ENCODE measurements around the gene OTOA. TPM values are rescaled to one million over a fixed set of nuclear protein-coding genes. Genes with fewer than 3 reads are reported as not detected.
"Not testable (repeated sequence)": the region's sequence is repeated elsewhere in the genome, so short reads cannot be mapped to it uniquely, and the experiment has no call there.

OTOA gene
- total RNA-seq (2014; rRNA removed; shearing (Covaris generic)): not detected in 2 replicates

- Histone ChIP-seq H3K9me3 (replicated peaks) (no peaks in the 10 kb centered on the region), H3K4me3 (no peak within 1 kb of the TSS)
- no peak for DNase-seq (ENCODE audit: low read depth in 1 of 2, low spot score in 2 of 2)
Measured at GRCh38 chr16:21663889-21664647, at the start of gene OTOA. Gene OTOA, plus strand, starts transcription at chr16:21663968. Its CDS starts 14,547 bp downstream, at chr16:21678515.

DNA sequence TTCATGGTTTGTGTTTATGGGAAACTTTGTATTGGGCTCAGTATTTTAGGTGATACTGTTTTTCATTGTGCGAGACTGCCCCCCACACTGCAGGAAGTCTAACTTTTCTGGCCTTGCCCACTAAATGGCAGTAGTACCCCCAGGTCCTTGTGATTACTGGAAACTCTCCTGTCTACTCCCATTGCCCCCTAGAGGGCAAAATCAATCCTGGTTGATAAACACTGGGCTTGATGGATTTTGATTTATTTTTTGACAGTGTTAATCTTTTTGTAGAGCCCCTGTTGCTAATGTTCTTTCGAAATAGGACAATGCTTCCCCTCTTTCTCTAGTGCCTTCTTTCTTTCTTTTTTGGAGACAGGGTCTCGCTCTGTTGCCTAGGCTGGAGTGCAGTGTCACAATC is 48.9 kb upstream of the OTOA start:
- Histone ChIP-seq H3K9me3 (replicated peaks) (no peaks in the 10 kb centered on the region), H3K36me3 (peaks cover 4% of the 10 kb centered on the region; the same call in 1 of the 2 replicates), H3K27me3 (replicated peaks) (no peaks in the 10 kb centered on the region), H3K4me1 (replicated peaks) (no peaks in the 10 kb centered on the region), H3K27ac (no peak overlapping the region), H3K4me3 (no peak overlapping the region)
- no peak for DNase-seq (ENCODE audit: low read depth in 1 of 2, low spot score in 2 of 2)

More at GRCh38 chr16:21663889-21664647, at the start of gene OTOA:
- Histone ChIP-seq H3K27ac (no peak within 1 kb of the TSS), H3K4me1 (replicated peaks) (no peaks in the 10 kb centered on the region), H3K36me3 (no peaks in the 10 kb centered on the region), H3K27me3 (replicated peaks) (peaks cover 21% of the 10 kb centered on the region)

GRCh38 chr16:21617607-21618006 is 46.2 kb upstream of the OTOA start:
- Histone ChIP-seq H3K4me3 (no peak overlapping the region), H3K9me3 (replicated peaks) (no peaks in the 10 kb centered on the region), H3K4me1 (replicated peaks) (peaks cover 6% of the 10 kb centered on the region), H3K27me3 (replicated peaks) (no peaks in the 10 kb centered on the region), H3K36me3 (peaks cover 12% of the 10 kb centered on the region), H3K27ac (no peak overlapping the region)
- no peak for DNase-seq (ENCODE audit: low read depth in 1 of 2, low spot score in 2 of 2)

- Histone ChIP-seq H3K4me1 (replicated peaks) (peaks cover 6% of the 10 kb centered on the region), H3K4me3 (no peak overlapping the region), H3K9me3 (replicated peaks) (no peaks in the 10 kb centered on the region), H3K27me3 (replicated peaks) (no peaks in the 10 kb centered on the region), H3K36me3 (peaks cover 12% of the 10 kb centered on the region), H3K27ac (no peak overlapping the region)
- DNase-seq (ENCODE audit: low read depth in 1 of 2, low spot score in 2 of 2): no peak
Measured at GRCh38 chr16:21618281-21618680, 45.5 kb upstream of the OTOA start.

- Histone ChIP-seq H3K36me3 (peaks cover 14% of the 10 kb centered on the region), H3K27me3 (replicated peaks) (no peaks in the 10 kb centered on the region), H3K4me3 (no peak overlapping the region), H3K27ac (no peak overlapping the region), H3K4me1 (replicated peaks) (peaks cover 6% of the 10 kb centered on the region), H3K9me3 (replicated peaks) (no peaks in the 10 kb centered on the region)
- DNase-seq (ENCODE audit: low read depth in 1 of 2, low spot score in 2 of 2): no peak
Measured at GRCh38 chr16:21619765-21620425, 43.9 kb upstream of the OTOA start.

DNA sequence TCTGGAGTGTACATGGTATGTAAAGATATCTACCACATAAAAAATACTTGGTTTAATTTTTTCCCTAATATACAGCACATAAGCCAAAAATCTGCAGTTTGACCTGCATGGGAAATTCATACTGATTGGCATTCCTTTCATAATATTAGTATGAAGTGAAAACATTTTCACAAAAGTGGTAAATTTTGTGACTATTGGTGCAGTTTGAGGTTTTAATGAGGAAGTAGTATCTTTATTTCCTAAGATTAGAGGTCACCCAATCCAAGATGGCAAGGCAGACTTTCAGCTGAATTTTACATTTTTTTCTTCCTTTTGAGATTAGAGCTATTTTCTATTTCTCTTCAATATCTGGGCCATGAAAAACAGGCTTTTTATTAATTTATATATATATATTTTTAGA is 43.2 kb upstream of the OTOA start:
- Histone ChIP-seq H3K4me1 (replicated peaks) (peaks cover 6% of the 10 kb centered on the region), H3K27ac (no peak overlapping the region), H3K9me3 (replicated peaks) (no peaks in the 10 kb centered on the region), H3K4me3 (no peak overlapping the region), H3K27me3 (replicated peaks) (no peaks in the 10 kb centered on the region), H3K36me3 (peaks cover 20% of the 10 kb centered on the region)
- no peak for DNase-seq (ENCODE audit: low read depth in 1 of 2, low spot score in 2 of 2)

DNA sequence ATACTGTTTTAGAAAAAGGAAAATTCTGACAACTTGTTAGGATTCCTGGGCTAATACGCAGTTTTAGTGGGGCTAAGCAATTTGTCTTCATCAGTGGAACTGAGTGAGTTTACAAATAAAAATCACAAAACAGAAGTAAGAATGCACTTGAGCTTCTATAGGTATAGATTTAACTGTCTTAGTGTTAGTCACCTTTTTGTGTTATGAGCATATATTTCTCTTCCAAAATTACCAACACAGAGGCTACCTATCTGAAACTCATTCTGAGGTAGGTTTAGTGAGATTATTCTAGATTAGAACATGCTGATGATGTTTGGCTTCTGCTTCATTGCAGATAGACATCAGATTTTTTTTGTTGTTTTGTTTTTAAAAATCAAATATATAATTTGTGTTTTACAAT is 41.2 kb upstream of the OTOA start:
- no peak for DNase-seq (ENCODE audit: low read depth in 1 of 2, low spot score in 2 of 2)
- Histone ChIP-seq H3K4me1 (replicated peaks) (peaks cover 13% of the 10 kb centered on the region), H3K9me3 (replicated peaks) (no peaks in the 10 kb centered on the region), H3K4me3 (no peak overlapping the region), H3K36me3 (peaks cover 26% of the 10 kb centered on the region), H3K27ac (no peak overlapping the region), H3K27me3 (replicated peaks) (no peaks in the 10 kb centered on the region)

DNA sequence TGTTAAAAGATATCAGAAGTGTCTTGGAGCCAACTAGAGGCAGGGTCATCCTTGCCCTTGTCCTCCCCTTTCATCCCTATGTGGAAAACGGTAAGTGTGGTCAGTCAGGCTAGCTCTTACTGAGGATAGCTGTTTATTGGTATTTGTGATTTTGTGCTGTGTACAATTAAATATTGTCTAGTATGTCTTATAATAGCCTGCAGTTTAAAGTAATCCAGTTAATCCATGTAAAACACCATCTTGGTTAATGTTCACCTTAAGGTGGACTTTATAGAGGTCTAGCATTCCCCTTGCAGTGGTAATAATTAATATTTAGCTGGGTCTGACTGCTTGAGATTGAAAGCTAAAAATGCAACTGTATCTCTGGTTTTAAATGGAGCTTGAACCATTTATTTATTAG is 38.7 kb upstream of the OTOA start:
- Histone ChIP-seq H3K27me3 (replicated peaks) (no peaks in the 10 kb centered on the region), H3K4me1 (replicated peaks) (peaks cover 13% of the 10 kb centered on the region), H3K36me3 (peaks cover 44% of the 10 kb centered on the region), H3K4me3 (no peak overlapping the region), H3K27ac (no peak overlapping the region), H3K9me3 (replicated peaks) (no peaks in the 10 kb centered on the region)
- DNase-seq (ENCODE audit: low read depth in 1 of 2, low spot score in 2 of 2): no peak

- peak in 1 of 2 experiments; percentile 19 for DNase-seq (ENCODE audit: low read depth in 1 of 2, low spot score in 2 of 2)
- peaks cover 40% of the 10 kb centered on the region for H3K36me3 ChIP-seq
- H3K9me3 ChIP-seq (replicated peaks): no peaks in the 10 kb centered on the region
- peaks cover 7% of the 10 kb centered on the region; the same call in 1 of the 2 replicates for H3K4me1 ChIP-seq (replicated peaks)
- H3K27ac ChIP-seq: 0 out of 2 replicates have a peak overlapping the region, but pooled peaks have one; percentile 3
- H3K4me3 ChIP-seq: no peak overlapping the region
- H3K27me3 ChIP-seq (replicated peaks): no peaks in the 10 kb centered on the region
Measured at GRCh38 chr16:21626659-21627277, 37.0 kb upstream of the OTOA start.

- Histone ChIP-seq H3K9me3 (replicated peaks) (no peaks in the 10 kb centered on the region), H3K4me3 (no peak overlapping the region), H3K27ac (no peak overlapping the region), H3K36me3 (peaks cover 40% of the 10 kb centered on the region), H3K4me1 (replicated peaks) (peaks cover 7% of the 10 kb centered on the region; the same call in 1 of the 2 replicates), H3K27me3 (replicated peaks) (no peaks in the 10 kb centered on the region)
- DNase-seq (ENCODE audit: low read depth in 1 of 2, low spot score in 2 of 2): no peak
Measured at GRCh38 chr16:21628121-21628726, 35.5 kb upstream of the OTOA start.

- peaks cover 7% of the 10 kb centered on the region; the same call in 1 of the 2 replicates for H3K4me1 ChIP-seq (replicated peaks)
- no peaks in the 10 kb centered on the region for H3K27me3 ChIP-seq (replicated peaks)
- no peaks in the 10 kb centered on the region for H3K9me3 ChIP-seq (replicated peaks)
- peaks cover 40% of the 10 kb centered on the region for H3K36me3 ChIP-seq
- no peak overlapping the region for H3K4me3 ChIP-seq
- H3K27ac ChIP-seq: no peak overlapping the region
- no peak for DNase-seq (ENCODE audit: low read depth in 1 of 2, low spot score in 2 of 2)
Measured at GRCh38 chr16:21628772-21629171, 35.0 kb upstream of the OTOA start.

- H3K27ac ChIP-seq; DNase-seq (ENCODE audit: low read depth in 1 of 2, low spot score in 2 of 2); H3K4me3 ChIP-seq; H3K27me3 ChIP-seq (replicated peaks); H3K4me1 ChIP-seq (replicated peaks); H3K9me3 ChIP-seq (replicated peaks): not testable (repeated sequence)
- peaks cover 39% of the 10 kb centered on the region for H3K36me3 ChIP-seq
Measured at GRCh38 chr16:21629616-21630539, 33.9 kb upstream of the OTOA start.

DNA sequence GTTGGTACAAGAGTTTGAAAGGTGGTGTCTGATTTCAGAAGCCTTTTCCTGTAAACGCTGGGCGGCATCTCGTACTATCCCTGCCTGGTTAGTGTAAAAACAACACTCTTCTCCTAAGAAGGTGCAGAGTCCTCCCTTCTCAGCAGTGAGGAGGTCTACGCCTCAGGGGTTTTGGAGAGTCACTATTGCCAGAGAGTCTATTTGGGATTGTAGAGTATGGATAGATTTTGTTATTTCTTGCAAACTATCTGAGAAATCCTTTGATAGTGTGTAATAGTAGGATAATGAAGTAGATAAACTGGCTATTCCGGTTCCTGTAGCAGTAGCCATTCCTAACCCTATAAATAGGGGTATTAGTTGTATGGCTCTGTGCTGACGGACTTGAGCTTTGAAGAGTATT is 32.9 kb upstream of the OTOA start:
- H3K9me3 ChIP-seq (replicated peaks); H3K4me3 ChIP-seq; DNase-seq (ENCODE audit: low read depth in 1 of 2, low spot score in 2 of 2); H3K27ac ChIP-seq; H3K27me3 ChIP-seq (replicated peaks); H3K4me1 ChIP-seq (replicated peaks): not testable (repeated sequence)
- H3K36me3 ChIP-seq: peaks cover 33% of the 10 kb centered on the region

Measured in SJSA1 (cell line).